Measurements from ENCODE around the gene ZNF678. TPM values are rescaled to one million over a fixed set of nuclear protein-coding genes. Genes with fewer than 3 reads are reported as not detected.
"Not testable (repeated sequence)": the region's sequence is repeated elsewhere in the genome, so short reads cannot be mapped to it uniquely, and the experiment has no call there.

ZNF678 gene
- total RNA-seq, 1 donor from 2014 or later, result 4.7 TPM

DNA sequence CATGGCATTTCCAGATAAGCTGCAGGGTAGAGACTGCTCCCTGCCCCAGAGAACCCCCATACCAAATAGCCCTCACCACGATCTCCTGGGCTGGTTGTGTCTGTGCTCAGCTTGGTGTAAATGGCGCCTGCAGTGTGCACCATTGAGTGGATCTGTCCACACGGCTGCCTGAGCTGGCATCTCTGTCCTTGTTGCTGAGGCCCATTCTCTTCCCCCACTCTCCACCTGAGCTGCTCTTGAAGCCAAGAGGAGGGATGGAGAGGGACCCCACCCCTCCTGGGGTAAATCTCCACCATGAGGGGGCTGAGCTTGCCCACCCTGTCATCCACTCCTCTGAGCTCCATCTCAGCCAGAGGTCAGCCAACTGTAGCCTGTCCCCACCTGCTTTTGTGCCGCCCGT, 18.0 kb upstream of the ZNF678 start:
- Mint-ChIP-seq H3K4me3 (no peak overlapping the region), H3K4me1 (peaks cover 5% of the 10 kb centered on the region), H3K27ac (no peak overlapping the region), H3K36me3 (ENCODE audit: low read depth) (no peaks in the 10 kb centered on the region), H3K9me3 (no peaks in the 10 kb centered on the region), H3K27me3 (peaks cover 3% of the 10 kb centered on the region)
- no peak for DNase-seq
- intact Hi-C loops (cut with micrococcal nuclease), result no loop called here

DNA sequence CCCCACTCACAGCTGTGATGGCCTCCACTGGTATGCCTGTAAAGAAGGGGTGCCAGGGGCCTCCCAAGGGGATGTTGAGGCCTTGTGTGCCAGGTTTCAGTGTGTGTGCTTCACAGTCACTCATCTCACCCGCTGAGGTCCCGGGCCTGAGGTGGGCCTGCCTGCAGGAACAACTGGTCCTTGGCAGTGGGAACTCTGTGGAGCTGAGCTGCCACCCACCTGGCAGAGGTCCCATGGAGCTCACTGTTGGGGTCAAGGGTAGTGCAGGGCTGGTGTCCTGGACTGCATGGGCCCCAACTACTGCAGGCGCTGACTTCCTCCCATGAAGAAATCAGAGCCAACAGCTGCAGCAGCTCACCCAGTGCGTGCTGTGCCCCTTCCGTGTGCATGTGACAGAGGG, 17.3 kb upstream of the ZNF678 start:
- DNase-seq, result no peak
- intact Hi-C loops (cut with micrococcal nuclease), result no loop called here
- H3K4me3 Mint-ChIP-seq, result no peak overlapping the region
- no peaks in the 10 kb centered on the region for H3K36me3 Mint-ChIP-seq (ENCODE audit: low read depth)
- no peak overlapping the region for H3K27ac Mint-ChIP-seq
- H3K9me3 Mint-ChIP-seq, result peaks cover 4% of the 10 kb centered on the region
- peaks cover 3% of the 10 kb centered on the region for H3K27me3 Mint-ChIP-seq
- peaks cover 5% of the 10 kb centered on the region for H3K4me1 Mint-ChIP-seq

DNA sequence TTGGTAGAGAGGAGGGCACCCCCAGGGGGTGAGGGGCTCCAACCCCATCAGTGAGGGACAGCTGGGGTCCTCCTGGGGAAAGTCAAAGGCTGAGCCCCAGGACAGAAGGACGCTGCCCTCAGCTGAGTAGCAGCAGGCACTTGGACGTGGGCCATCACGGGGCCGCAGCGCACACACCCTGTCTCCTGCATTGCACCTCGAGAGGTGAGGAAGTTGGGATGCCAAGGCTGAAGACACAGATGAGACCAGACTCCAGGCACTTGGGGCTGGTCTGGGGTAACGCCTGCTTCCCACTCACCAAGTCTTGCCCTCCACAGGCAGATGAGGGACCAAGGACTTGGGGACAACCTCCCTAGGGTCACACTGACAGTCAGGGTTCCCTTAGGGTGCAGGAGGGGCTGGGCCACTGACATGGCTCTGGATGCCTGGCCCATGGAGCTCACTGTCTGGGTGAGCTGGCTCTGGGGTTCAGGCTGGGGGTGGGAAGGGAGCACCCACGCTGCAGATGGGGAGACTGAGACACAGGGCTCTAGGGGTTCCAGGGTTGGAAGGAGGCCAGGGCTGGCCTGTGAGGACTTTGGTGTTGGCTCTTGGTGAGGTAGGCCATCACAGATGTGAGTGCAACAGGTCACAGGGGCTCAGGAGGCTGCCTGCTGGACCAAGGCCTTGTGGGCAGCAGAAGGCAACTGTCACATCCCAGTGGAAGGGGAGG, 16.6 kb upstream of the ZNF678 start:
- Mint-ChIP-seq H3K27ac (no peak overlapping the region), H3K36me3 (ENCODE audit: low read depth) (no peaks in the 10 kb centered on the region), H3K4me3 (no peak overlapping the region), H3K9me3 (peaks cover 10% of the 10 kb centered on the region), H3K27me3 (no peaks in the 10 kb centered on the region), H3K4me1 (peaks cover 3% of the 10 kb centered on the region)
- DNase-seq, result no peak
- intact Hi-C loops (cut with micrococcal nuclease), result no loop called here

DNA sequence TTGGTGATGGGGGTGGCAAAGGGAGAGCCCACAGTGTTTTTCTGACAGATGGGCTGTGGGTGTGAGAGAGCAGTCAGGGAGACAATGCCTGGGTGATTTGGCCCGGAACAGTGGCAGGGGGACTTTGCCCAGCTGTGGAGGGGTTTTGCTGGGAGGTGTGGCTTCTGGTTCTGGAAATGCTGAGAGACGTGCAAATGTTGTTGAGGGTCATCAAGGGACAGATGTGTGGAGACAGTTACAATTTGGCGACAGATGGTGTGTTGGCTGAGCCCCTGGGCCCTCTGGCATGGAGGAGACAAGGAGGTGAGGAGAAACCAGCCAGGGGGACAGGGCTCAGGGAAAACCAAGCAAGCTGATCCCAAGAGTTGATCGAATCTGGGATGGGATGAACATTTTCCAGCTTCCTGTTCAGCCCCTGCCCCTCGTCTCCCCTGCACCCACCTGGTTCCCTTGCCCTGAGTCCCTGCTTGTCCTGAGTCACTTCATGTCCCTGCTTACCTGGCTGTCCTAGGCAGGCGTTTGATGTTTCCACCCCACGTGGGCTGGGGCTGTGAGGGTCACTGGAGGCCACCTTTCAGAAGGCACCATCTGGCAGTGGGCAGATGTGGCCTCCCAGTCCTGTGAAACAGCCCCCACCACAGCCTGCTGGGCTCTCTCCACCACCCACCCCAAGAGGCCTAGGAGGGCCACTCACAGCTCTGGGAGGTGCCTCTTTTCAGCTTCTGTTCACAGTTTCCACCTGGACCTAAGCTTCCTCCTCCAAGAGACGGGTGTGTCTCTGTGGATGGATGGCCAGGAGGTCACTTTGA, 15.8 kb upstream of the ZNF678 start:
- Mint-ChIP-seq H3K4me1 (peaks cover 3% of the 10 kb centered on the region), H3K4me3 (no peak overlapping the region), H3K27me3 (no peaks in the 10 kb centered on the region), H3K27ac (no peak overlapping the region), H3K36me3 (ENCODE audit: low read depth) (no peaks in the 10 kb centered on the region), H3K9me3 (peaks cover 15% of the 10 kb centered on the region)
- DNase-seq, result no peak
- intact Hi-C loops (cut with micrococcal nuclease), result no loop called here

- intact Hi-C loops (cut with micrococcal nuclease), result no loop called here
- H3K27ac Mint-ChIP-seq, result no peak overlapping the region
Observed at GRCh38 chr1:227548119-227548397, 15.3 kb upstream of the ZNF678 start.

DNA sequence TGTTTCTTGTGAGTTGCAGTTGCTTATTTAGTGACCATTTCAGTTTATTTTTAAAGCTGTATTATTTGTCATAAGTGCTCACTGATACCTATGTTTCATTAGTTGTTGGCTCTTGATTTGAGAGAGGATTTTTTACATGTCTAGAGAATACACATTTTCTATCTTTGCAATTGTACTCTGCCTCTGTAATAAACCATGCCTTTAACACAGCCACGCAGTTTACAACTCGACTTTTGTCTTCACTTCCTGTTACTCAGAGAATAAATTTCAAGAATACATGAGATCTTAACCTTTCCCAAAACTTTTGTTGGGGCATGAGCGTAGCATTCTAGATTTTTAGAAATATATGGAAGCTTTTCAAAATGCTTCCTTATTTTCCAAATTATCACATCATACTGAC, 14.9 kb upstream of the ZNF678 start:
- intact Hi-C loops (cut with micrococcal nuclease), result no loop called here

More at GRCh38 chr1:227548119-227548397, 15.3 kb upstream of the ZNF678 start:
- no peak overlapping the region for H3K4me3 Mint-ChIP-seq
- peaks cover under 1% of the 10 kb centered on the region for H3K4me1 Mint-ChIP-seq
- H3K27me3 Mint-ChIP-seq, result peaks cover 2% of the 10 kb centered on the region
- peaks cover 19% of the 10 kb centered on the region for H3K9me3 Mint-ChIP-seq
- DNase-seq, result no peak
- H3K36me3 Mint-ChIP-seq (ENCODE audit: low read depth), result no peaks in the 10 kb centered on the region

GRCh38 chr1:227549892-227550291, 13.5 kb upstream of the ZNF678 start:
- DNase-seq, result no peak
- Mint-ChIP-seq H3K9me3 (peaks cover 19% of the 10 kb centered on the region), H3K4me1 (no peaks in the 10 kb centered on the region), H3K27ac (no peak overlapping the region), H3K27me3 (peaks cover 2% of the 10 kb centered on the region), H3K4me3 (no peak overlapping the region), H3K36me3 (ENCODE audit: low read depth) (no peaks in the 10 kb centered on the region)
- intact Hi-C loops (cut with micrococcal nuclease), result no loop called here

More for the DNA sequence above, 14.9 kb upstream of the ZNF678 start:
- H3K27ac Mint-ChIP-seq, result no peak overlapping the region
- no peak for DNase-seq
- H3K27me3 Mint-ChIP-seq, result peaks cover 2% of the 10 kb centered on the region
- H3K4me1 Mint-ChIP-seq, result no peaks in the 10 kb centered on the region
- H3K4me3 Mint-ChIP-seq, result no peak overlapping the region
- H3K36me3 Mint-ChIP-seq (ENCODE audit: low read depth), result no peaks in the 10 kb centered on the region
- H3K9me3 Mint-ChIP-seq, result peaks cover 19% of the 10 kb centered on the region

- H3K9me3 Mint-ChIP-seq, result peaks cover 19% of the 10 kb centered on the region
- H3K27ac Mint-ChIP-seq; H3K4me3 Mint-ChIP-seq; intact Hi-C loops (cut with micrococcal nuclease); H3K4me1 Mint-ChIP-seq; H3K36me3 Mint-ChIP-seq (ENCODE audit: low read depth); DNase-seq; H3K27me3 Mint-ChIP-seq: not testable (repeated sequence)
Observed at GRCh38 chr1:227551881-227552280, 11.5 kb upstream of the ZNF678 start.

DNA sequence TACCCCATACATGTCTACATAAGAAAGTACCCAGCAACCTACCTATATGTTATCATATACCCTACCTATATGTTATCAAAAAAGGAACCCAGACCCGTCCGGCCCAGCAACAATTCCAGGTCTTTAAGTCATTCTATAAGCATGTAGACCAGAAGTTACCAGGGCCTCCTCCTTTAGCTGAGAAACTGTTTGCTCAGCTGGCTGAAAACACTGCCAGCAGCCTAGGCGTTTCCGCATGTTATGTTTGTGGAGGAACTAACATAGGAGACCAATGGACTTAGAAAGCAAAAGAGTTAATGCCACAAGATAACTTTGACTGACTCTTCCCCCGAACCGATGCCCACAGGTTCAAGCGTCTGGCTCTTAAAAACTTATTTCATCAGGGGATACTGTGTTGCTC, 7.1 kb upstream of the ZNF678 start:
- H3K36me3 Mint-ChIP-seq (ENCODE audit: low read depth), result peaks cover 7% of the 10 kb centered on the region
- no peak for DNase-seq
- H3K4me3 Mint-ChIP-seq, result no peak overlapping the region
- peaks cover 18% of the 10 kb centered on the region for H3K9me3 Mint-ChIP-seq
- H3K27me3 Mint-ChIP-seq, result peaks cover 27% of the 10 kb centered on the region
- intact Hi-C loops (cut with micrococcal nuclease), result no loop called here
- no peak overlapping the region for H3K27ac Mint-ChIP-seq
- peaks cover 2% of the 10 kb centered on the region for H3K4me1 Mint-ChIP-seq

DNA sequence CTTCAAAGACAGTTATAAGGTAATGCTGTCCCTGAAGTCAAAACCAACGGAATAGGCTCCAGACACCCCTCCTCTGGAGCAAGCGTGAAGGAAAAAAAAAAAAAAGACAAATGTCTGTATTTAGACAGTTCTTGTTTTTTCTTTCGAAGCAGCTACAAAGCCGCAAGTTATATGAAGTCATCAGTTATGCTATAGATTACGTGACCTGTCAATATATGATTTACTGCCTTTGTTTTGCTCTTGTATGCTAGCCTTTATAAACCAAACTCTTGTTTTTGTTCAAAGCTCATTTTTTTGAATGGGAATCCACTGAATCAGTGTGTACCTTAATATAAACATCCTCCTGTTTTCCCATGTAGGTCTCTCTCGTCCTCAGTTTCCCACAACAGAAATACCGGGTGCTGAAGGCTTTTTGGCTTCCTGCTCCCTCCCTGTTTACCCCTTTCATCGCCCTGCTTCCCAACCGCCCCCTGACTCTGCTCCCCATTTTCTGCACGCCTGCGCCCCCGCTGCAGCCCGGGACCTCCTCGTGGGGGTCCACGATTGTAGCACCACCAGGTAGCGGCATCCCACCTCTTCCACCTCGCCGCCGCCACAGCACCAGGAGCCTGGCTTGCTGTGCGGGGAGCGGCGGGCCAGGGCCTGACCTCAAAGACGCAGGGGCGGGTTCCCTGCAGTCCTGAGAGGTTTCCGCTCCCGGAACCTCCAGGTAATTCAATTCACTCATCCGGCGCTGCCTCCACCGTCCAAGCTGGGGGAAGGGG, 5.2 kb upstream of the ZNF678 start:
- H3K27ac Mint-ChIP-seq, result no peak overlapping the region
- H3K4me3 Mint-ChIP-seq, result no peak overlapping the region
- peaks cover 34% of the 10 kb centered on the region for H3K27me3 Mint-ChIP-seq
- peaks cover 6% of the 10 kb centered on the region for H3K9me3 Mint-ChIP-seq
- peaks cover 10% of the 10 kb centered on the region for H3K36me3 Mint-ChIP-seq (ENCODE audit: low read depth)
- no peak for DNase-seq
- H3K4me1 Mint-ChIP-seq, result peaks cover 4% of the 10 kb centered on the region
- intact Hi-C loops (cut with micrococcal nuclease), result no loop called here

DNA sequence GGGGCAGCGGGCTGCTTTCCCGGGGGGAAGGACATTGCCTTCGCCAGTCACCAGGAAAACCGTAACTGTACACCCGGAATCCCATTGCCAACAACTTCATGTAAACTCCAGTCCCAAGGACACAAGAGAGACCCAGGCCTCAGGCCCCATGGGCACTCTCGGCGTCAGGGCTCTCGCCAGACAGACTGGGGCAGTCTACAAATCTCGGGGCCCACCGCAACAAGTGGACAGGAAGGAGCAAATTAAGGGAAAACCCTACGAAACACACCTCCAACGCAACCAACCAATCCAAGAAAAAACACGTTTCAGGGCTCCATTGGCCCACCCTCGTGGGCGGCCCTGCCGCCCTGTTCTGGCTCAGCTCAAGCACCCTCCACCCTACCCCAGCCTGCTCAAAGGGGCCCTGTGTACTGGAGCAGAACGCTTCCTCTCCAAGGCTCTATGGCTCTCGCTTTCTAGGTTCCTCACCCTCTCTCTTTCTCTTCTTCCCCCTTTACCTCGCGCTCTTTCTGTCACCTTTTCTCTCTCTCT, 4.6 kb upstream of the ZNF678 start:
- intact Hi-C loops (cut with micrococcal nuclease), result no loop called here
- H3K27ac Mint-ChIP-seq, result no peak overlapping the region
- peaks cover 13% of the 10 kb centered on the region for H3K36me3 Mint-ChIP-seq (ENCODE audit: low read depth)
- peaks cover 34% of the 10 kb centered on the region for H3K27me3 Mint-ChIP-seq
- peaks cover 7% of the 10 kb centered on the region for H3K4me1 Mint-ChIP-seq
- DNase-seq, result no peak
- H3K9me3 Mint-ChIP-seq, result peaks cover 6% of the 10 kb centered on the region
- H3K4me3 Mint-ChIP-seq, result no peak overlapping the region

- intact Hi-C loops (cut with micrococcal nuclease), result no loop called here
- peaks cover 15% of the 10 kb centered on the region for H3K36me3 Mint-ChIP-seq (ENCODE audit: low read depth)
- no peak overlapping the region for H3K27ac Mint-ChIP-seq
- peaks cover 34% of the 10 kb centered on the region for H3K27me3 Mint-ChIP-seq
- H3K4me3 Mint-ChIP-seq, result no peak overlapping the region
- H3K4me1 Mint-ChIP-seq, result peaks cover 13% of the 10 kb centered on the region
- DNase-seq, result no peak
- peaks cover 6% of the 10 kb centered on the region for H3K9me3 Mint-ChIP-seq
Observed at GRCh38 chr1:227559499-227559898, 3.9 kb upstream of the ZNF678 start.

DNA sequence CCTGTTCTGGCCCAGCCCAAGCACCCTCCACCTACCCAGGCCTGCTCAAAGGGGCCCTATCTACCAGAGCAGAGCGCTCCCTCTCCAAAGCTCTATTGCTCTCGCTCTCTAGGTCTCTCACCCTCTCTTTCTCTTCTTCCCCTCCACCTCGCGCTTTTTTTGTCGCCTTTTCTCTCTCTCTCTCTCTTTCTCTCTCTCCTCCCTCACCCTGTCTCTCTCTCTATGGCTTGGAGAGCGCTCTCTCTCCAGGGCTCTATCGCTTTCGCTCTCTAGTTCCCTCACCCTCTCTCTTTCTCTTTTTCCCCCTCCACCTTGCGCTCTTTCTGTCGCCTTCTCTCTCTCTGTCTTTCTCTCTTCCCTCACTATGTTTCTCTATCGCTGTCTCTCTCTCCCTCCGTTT, 3.4 kb upstream of the ZNF678 start:
- Mint-ChIP-seq H3K9me3 (peaks cover 6% of the 10 kb centered on the region), H3K4me3 (no peak overlapping the region), H3K4me1 (peaks cover 14% of the 10 kb centered on the region), H3K36me3 (ENCODE audit: low read depth) (peaks cover 15% of the 10 kb centered on the region), H3K27me3 (peaks cover 34% of the 10 kb centered on the region), H3K27ac (no peak overlapping the region)
- intact Hi-C loops (cut with micrococcal nuclease), result no loop called here
- no peak for DNase-seq
